Left ventricle myocardium inferior (tissue), 1 donor: ENCODE data around the gene QTRT2. TPM values are rescaled to one million over a fixed set of nuclear protein-coding genes. Genes with fewer than 3 reads are reported as not detected.

Source experiments
- DNase-seq: peaks from one replicate; pipeline ENCODE4 v3.0.0-alpha.2; 2020
- H3K27ac ChIP-seq: fragments of 200-600 bp; replicated peaks from 2 replicates; pipeline ENCODE4 v1.8.0; 2021
- H3K27me3 ChIP-seq: fragments of 200-600 bp; 2 replicates; pipeline ENCODE4 v1.8.0; 2021; ENCODE audit warnings: low read depth
- H3K36me3 ChIP-seq: fragments of 200-600 bp; 2 replicates; pipeline ENCODE4 v1.8.0; 2021
- H3K4me1 ChIP-seq: fragments of 200-600 bp; 2 replicates; pipeline ENCODE4 v1.8.0; 2021
- H3K4me3 ChIP-seq: fragments of 200-600 bp; 2 replicates; pipeline ENCODE4 v1.8.0; 2021; ENCODE audit warnings: mild to moderate bottlenecking, moderate library complexity
- H3K9me3 ChIP-seq: fragments of 200-600 bp; replicated peaks from 2 replicates; pipeline ENCODE4 v1.8.0; 2021
- CTCF ChIP-seq: fragments of 200-600 bp; IDR thresholded peaks from 2 replicates; pipeline ENCODE4 v1.8.0; 2021; ENCODE audit warnings: antibody characterized with exemption, mild to moderate bottlenecking, borderline replicate concordance
- intact Hi-C: fragments of 100-400 bp; cut with micrococcal nuclease; formaldehyde crosslinking; loops from one replicate; pipeline ENCODE4 v1.11.0; 2022
- long read RNA-seq: library from polyadenylated mRNA; unstranded; transcript quantifications from one replicate; pipeline ENCODE4 v2.0.0, GENCODE V29; 2021
- total RNA-seq: library from RNA; stranded (reverse); fragmentation: NEBNext Ultra II Directional; extraction: Animal tissue kit (Norgen Biotek cat#: 25700); gene quantifications from one replicate; pipeline ENCODE4 v1.2.1, GENCODE V29; 2021
- donor health status: DM: no; HTN: yes; CAD: no; lungs with severe emphysema.

Gene QTRT2
- 4.1 TPM for total RNA-seq
- long read RNA-seq, full-length matches to known transcripts: 3 of 5 reads
- long read RNA-seq, partial matches to known transcripts: 1 of 5 reads
- long read RNA-seq, other reads (novel, unspliced or antisense): 1 of 5 reads

DNA sequence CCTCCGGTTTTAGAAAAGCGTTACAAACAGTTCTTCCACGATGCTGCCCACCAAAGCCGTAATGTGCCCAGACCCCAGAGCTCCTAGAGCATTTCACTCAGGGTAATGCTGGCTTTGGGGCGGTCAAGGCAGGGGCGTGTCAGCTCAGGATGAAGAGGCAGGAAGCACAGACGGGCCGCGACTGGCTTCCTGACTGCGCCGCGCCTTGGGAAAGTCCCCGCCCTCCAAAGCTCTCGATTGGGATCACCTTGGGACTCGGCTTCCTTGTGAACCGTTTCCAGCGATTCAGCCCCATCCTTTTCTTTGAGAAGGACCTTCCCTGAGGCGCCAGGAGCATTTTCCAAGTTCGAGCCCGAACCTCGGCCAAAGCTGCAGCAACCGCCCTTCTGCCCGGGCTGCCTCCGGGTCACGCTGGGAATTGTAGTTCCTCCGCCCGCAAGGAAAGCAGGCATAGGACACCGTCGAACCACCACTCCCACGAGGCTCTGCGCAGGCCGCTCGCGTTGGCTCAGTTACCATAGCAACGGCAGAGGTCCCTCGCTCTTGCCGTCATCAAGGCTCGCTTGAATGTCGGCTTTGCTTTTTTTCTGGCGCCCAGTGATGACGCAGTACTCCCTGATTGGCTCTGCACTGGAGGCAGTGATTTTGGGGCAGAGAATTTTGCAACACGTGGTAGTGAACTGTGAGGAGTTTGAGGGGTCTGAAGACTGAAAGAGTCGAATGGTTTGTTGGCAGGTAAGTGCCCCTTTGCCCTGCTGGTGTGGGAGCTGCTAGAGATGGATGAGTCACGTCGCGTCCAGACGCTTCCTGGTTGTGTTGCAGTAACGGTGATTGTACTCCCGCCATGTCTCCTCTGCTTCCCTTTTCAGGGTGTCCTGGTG lies at the start of gene QTRT2, which contains the start of gene CCDC191:
QTRT2 (plus strand) TSS at position 608 of the 881 bp plus-strand sequence. CDS start 8,521 bp downstream, outside the sequence.
CCDC191 (minus strand) TSS at position 397 of the 881 bp plus-strand sequence; CDS start at position 337, 60 bp downstream.
- Histone ChIP-seq H3K27ac (peak within 1 kb of the TSS; percentile 88), H3K4me3 (peak within 1 kb of the TSS; percentile 80), H3K27me3 (no peaks in the 10 kb centered on the region), H3K9me3 (no peaks in the 10 kb centered on the region), H3K36me3 (no peaks in the 10 kb centered on the region), H3K4me1 (peaks cover 30% of the 10 kb centered on the region)
- TF ChIP-seq CTCF: no peak
- peak; percentile 98 for DNase-seq
- intact Hi-C loops: no loop called here

GRCh38 chr3:114011059-114011797 lies 45.3 kb upstream of the QTRT2 start:
- no peak overlapping the region for H3K4me3 ChIP-seq
- no peaks in the 10 kb centered on the region for H3K9me3 ChIP-seq
- intact Hi-C loops: no loop called here
- H3K36me3 ChIP-seq: peaks cover 3% of the 10 kb centered on the region
- H3K27ac ChIP-seq: no peak overlapping the region
- no peaks in the 10 kb centered on the region for H3K4me1 ChIP-seq
- no peaks in the 10 kb centered on the region for H3K27me3 ChIP-seq
- no peak for TF ChIP-seq CTCF
- no peak for DNase-seq

DNA sequence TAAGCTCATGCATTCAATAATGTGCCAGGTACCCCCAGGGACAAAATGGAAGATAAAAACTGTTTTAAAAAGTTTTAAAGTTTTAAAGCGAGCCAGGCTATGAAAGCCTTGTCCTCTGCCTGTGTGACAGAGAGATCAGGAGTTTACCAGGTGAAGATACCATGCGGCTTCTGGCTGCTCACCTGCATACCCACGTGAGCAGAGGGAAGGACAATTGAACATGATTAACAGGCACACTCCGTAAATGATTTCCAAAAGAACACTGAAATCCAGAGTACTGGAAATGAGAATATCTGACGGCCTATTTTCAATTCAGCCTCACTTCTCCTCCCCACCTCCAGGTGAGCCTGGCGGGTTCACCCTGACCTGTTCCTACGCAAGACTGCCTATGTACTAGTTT lies 42.3 kb upstream of the QTRT2 start:
- TF ChIP-seq CTCF: no peak
- no peaks in the 10 kb centered on the region for H3K9me3 ChIP-seq
- no peak for DNase-seq
- H3K4me1 ChIP-seq: no peaks in the 10 kb centered on the region
- intact Hi-C loops: no loop called here
- H3K27me3 ChIP-seq: no peaks in the 10 kb centered on the region
- H3K4me3 ChIP-seq: no peak overlapping the region
- H3K27ac ChIP-seq: no peak overlapping the region
- peaks cover 3% of the 10 kb centered on the region for H3K36me3 ChIP-seq

GRCh38 chr3:114019486-114019885 lies 37.1 kb upstream of the QTRT2 start:
- H3K36me3 ChIP-seq: no peaks in the 10 kb centered on the region
- H3K4me1 ChIP-seq: no peaks in the 10 kb centered on the region
- H3K9me3 ChIP-seq: no peaks in the 10 kb centered on the region
- no peak overlapping the region for H3K4me3 ChIP-seq
- intact Hi-C loops: no loop called here
- no peak for DNase-seq
- H3K27ac ChIP-seq: no peak overlapping the region
- no peaks in the 10 kb centered on the region for H3K27me3 ChIP-seq
- TF ChIP-seq CTCF: no peak

GRCh38 chr3:114020907-114021306 lies 35.6 kb upstream of the QTRT2 start:
- intact Hi-C loops: no loop called here
- H3K27me3 ChIP-seq: no peaks in the 10 kb centered on the region
- TF ChIP-seq CTCF: no peak
- H3K36me3 ChIP-seq: no peaks in the 10 kb centered on the region
- H3K9me3 ChIP-seq: no peaks in the 10 kb centered on the region
- no peak for DNase-seq
- no peak overlapping the region for H3K27ac ChIP-seq
- H3K4me1 ChIP-seq: no peaks in the 10 kb centered on the region
- no peak overlapping the region for H3K4me3 ChIP-seq
